Fibroblast of lung (primary cell): ENCODE data around the gene ALKBH3. TPM values are rescaled to one million over a fixed set of nuclear protein-coding genes. Genes with fewer than 3 reads are reported as not detected.

Experiments
- DNase-seq, 2 donors: peaks; one replicate each; pipeline versions ENCODE4 v3.0.0 to v3.0.0-alpha.2; 2010; ENCODE audit warnings: low read depth in 2 of 2
- H2AFZ ChIP-seq: 2 replicates; pipeline ENCODE4 v1.5.1; 2012; ENCODE audit warnings: low read length, control low read depth, inconsistent platforms
- H3K27ac ChIP-seq: 2 replicates; pipeline ENCODE4 v1.5.1; 2011; ENCODE audit warnings: low read length, control low read depth; ENCODE audit not compliant: insufficient read depth
- H3K27me3 ChIP-seq: 2 replicates; pipeline ENCODE4 v1.5.1; 2011; ENCODE audit warnings: mild to moderate bottlenecking, low read length; ENCODE audit not compliant: control insufficient read depth, insufficient read depth
- H3K36me3 ChIP-seq: 2 replicates; pipeline ENCODE4 v1.5.1; 2011; ENCODE audit warnings: low read length; ENCODE audit not compliant: control insufficient read depth, insufficient read depth
- H3K4me1 ChIP-seq: 2 replicates; pipeline ENCODE4 v1.5.1; 2011; ENCODE audit warnings: low read length; ENCODE audit not compliant: control insufficient read depth, insufficient read depth; ENCODE audit errors: extremely low read depth
- H3K4me2 ChIP-seq: 2 replicates; pipeline ENCODE4 v1.5.1; 2011; ENCODE audit warnings: low read length, control low read depth; ENCODE audit not compliant: insufficient read depth; ENCODE audit errors: extremely low read depth
- H3K4me3 ChIP-seq, 4 experiments: fragments of 200-600 bp in 1 of 4; sonication (generic) in 1 of 4; replicated peaks in 1 of 4; 2 replicates each; pipeline ENCODE4 v1.5.1; 2011 to 2016; ENCODE audit warnings: low read length in 4 of 4, low read depth in 3 of 4, mild to moderate bottlenecking in 3 of 4, control low read depth in 2 of 4, inconsistent platforms in 1 of 4, mixed read lengths in 1 of 4; ENCODE audit not compliant: insufficient read depth in 1 of 4; ENCODE audit errors: control extremely low read depth in 1 of 4
- H3K79me2 ChIP-seq: 2 replicates; pipeline ENCODE4 v1.5.1; 2012; ENCODE audit warnings: mild to moderate bottlenecking, low read length, inconsistent platforms; ENCODE audit not compliant: control insufficient read depth, insufficient read depth
- H3K9ac ChIP-seq: 2 replicates; pipeline ENCODE4 v1.5.1; 2011; ENCODE audit warnings: mild to moderate bottlenecking, low read length, control low read depth; ENCODE audit not compliant: insufficient read depth
- H3K9me3 ChIP-seq: 2 replicates; pipeline ENCODE4 v1.5.1; 2012; ENCODE audit warnings: low read depth, low read length; ENCODE audit not compliant: control insufficient read depth, insufficient read depth
- H4K20me1 ChIP-seq: 2 replicates; pipeline ENCODE4 v1.5.1; 2011; ENCODE audit warnings: low read length; ENCODE audit not compliant: control insufficient read depth, insufficient read depth; ENCODE audit errors: extremely low read depth
- EZH2 ChIP-seq: IDR thresholded peaks from 2 replicates; pipeline ENCODE4 v1.5.1; 2012; ENCODE audit warnings: low read length, control low read depth, mild to moderate bottlenecking; ENCODE audit errors: missing control alignments
- polyA minus RNA-seq: library from RNA; depleted of rRNA, polyadenylated mRNA; stranded (reverse); fragments of >200 nt; gene quantifications from 2 replicates; pipeline ENCODE4 v1.2.3, GENCODE V29; 2011; ENCODE audit warnings: low replicate concordance
- polyA plus RNA-seq, 2 donors: library from polyadenylated mRNA; depleted of rRNA in 1 of 2; stranded (reverse) in 1 of 2; unstranded in 1 of 2; fragments of >200 nt; gene quantifications; 2 replicates each; pipeline ENCODE4 v1.2.1, GENCODE V29; 2011 to 2012; ENCODE audit warnings: missing spikeins in 1 of 2
- total RNA-seq: library from RNA; depleted of rRNA; stranded (reverse); fragments of >200 nt; gene quantifications from 2 replicates; pipeline ENCODE4 v1.2.1, GENCODE V29; 2014
- TF ChIP-seq, protein P1 (sequence below), 2 donors: IDR thresholded peaks in 1 of 2; conservative IDR thresholded peaks in 1 of 2; 1 replicate in 1 of 2; 2 replicates in 1 of 2; pipeline ENCODE4 v1.5.1; 2011 to 2012; ENCODE audit warnings: low read length in 2 of 2, control low read depth in 1 of 2, inconsistent platforms in 1 of 2, low read depth in 1 of 2, mild to moderate bottlenecking in 1 of 2

Gene ALKBH3
- 31.6 and 39.0 TPM in 2 replicates for total RNA-seq
- 49.5 and 56.1 TPM in 2 replicates for polyA plus RNA-seq
- 35.5 and 36.7 TPM in 2 replicates for polyA plus RNA-seq (2012)
- polyA minus RNA-seq = 17.6 and 21.6 TPM in 2 replicates

- no peaks in the 10 kb centered on the region for H3K27me3 ChIP-seq
- H3K4me3 ChIP-seq = peak within 1 kb of the TSS; percentile 53 to 97 (median 88)
- no peaks in the 10 kb centered on the region for H4K20me1 ChIP-seq
- peaks cover 2% of the 10 kb centered on the region for H3K36me3 ChIP-seq
- H3K27ac ChIP-seq = peak within 1 kb of the TSS; percentile 55
- peak within 1 kb of the TSS; percentile 66 for H3K9ac ChIP-seq
- peaks cover 12% of the 10 kb centered on the region for H3K79me2 ChIP-seq
- H3K4me1 ChIP-seq = no peaks in the 10 kb centered on the region
- H3K4me2 ChIP-seq = peak within 1 kb of the TSS; percentile 89
- H3K9me3 ChIP-seq = no peaks in the 10 kb centered on the region
- peak within 1 kb of the TSS; percentile 100 for H2AFZ ChIP-seq
- peak; percentile 96 for DNase-seq
- no peak for TF ChIP-seq EZH2
- TF ChIP-seq, protein P1, sequence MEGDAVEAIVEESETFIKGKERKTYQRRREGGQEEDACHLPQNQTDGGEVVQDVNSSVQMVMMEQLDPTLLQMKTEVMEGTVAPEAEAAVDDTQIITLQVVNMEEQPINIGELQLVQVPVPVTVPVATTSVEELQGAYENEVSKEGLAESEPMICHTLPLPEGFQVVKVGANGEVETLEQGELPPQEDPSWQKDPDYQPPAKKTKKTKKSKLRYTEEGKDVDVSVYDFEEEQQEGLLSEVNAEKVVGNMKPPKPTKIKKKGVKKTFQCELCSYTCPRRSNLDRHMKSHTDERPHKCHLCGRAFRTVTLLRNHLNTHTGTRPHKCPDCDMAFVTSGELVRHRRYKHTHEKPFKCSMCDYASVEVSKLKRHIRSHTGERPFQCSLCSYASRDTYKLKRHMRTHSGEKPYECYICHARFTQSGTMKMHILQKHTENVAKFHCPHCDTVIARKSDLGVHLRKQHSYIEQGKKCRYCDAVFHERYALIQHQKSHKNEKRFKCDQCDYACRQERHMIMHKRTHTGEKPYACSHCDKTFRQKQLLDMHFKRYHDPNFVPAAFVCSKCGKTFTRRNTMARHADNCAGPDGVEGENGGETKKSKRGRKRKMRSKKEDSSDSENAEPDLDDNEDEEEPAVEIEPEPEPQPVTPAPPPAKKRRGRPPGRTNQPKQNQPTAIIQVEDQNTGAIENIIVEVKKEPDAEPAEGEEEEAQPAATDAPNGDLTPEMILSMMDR (conservative IDR thresholded peaks at IDR 0.05 in 1 of 2, IDR thresholded peaks at IDR 0.05 in 1 of 2; ENCODE audit: low read depth in 1 of 2, low read length in 2 of 2) = no peak
Observed at GRCh38 chr11:43880640-43881159, at the start of gene ALKBH3. ALKBH3 (plus strand) TSS chr11:43880831; CDS start chr11:43882653, 1,822 bp downstream.

- H3K9ac ChIP-seq = no peak overlapping the region
- H3K4me3 ChIP-seq = peak overlapping the region in 1 of 4 experiments; percentile 26
Observed at GRCh38 chr11:43830928-43831440, 49.6 kb upstream of the ALKBH3 start.

GRCh38 chr11:43832536-43832935, 48.1 kb upstream of the ALKBH3 start:
- no peak overlapping the region for H3K9ac ChIP-seq
- DNase-seq = peak in 1 of 2 donors; percentile 5
- peaks cover 23% of the 10 kb centered on the region for H3K4me1 ChIP-seq
- H3K4me3 ChIP-seq = no peak overlapping the region
- TF ChIP-seq, protein P1 (conservative IDR thresholded peaks at IDR 0.05 in 1 of 2, IDR thresholded peaks at IDR 0.05 in 1 of 2; ENCODE audit: low read depth in 1 of 2, low read length in 2 of 2) = no peak
- TF ChIP-seq EZH2 = no peak
- no peaks in the 10 kb centered on the region for H3K27me3 ChIP-seq
- no peaks in the 10 kb centered on the region for H3K79me2 ChIP-seq
- H3K4me2 ChIP-seq = no peak overlapping the region
- H3K27ac ChIP-seq = no peak overlapping the region
- H4K20me1 ChIP-seq = no peaks in the 10 kb centered on the region
- no peaks in the 10 kb centered on the region for H3K9me3 ChIP-seq
- H3K36me3 ChIP-seq = no peaks in the 10 kb centered on the region
- H2AFZ ChIP-seq = no peak overlapping the region

More at GRCh38 chr11:43830928-43831440, 49.6 kb upstream of the ALKBH3 start:
- Histone ChIP-seq H3K9me3 (no peaks in the 10 kb centered on the region), H4K20me1 (no peaks in the 10 kb centered on the region), H3K27ac (peak overlapping the region; percentile 71), H3K27me3 (no peaks in the 10 kb centered on the region), H3K36me3 (no peaks in the 10 kb centered on the region), H3K4me2 (peak overlapping the region; percentile 77), H3K4me1 (peaks cover 23% of the 10 kb centered on the region), H3K79me2 (no peaks in the 10 kb centered on the region), H2AFZ (no peak overlapping the region)
- TF ChIP-seq, protein P1 (conservative IDR thresholded peaks at IDR 0.05 in 1 of 2, IDR thresholded peaks at IDR 0.05 in 1 of 2; ENCODE audit: low read depth in 1 of 2, low read length in 2 of 2) = no peak
- no peak for TF ChIP-seq EZH2
- peak; percentile 99 to 100 for DNase-seq
